Ecto neural progenitor cell (in vitro differentiated cells): ENCODE results near the gene MED8.
A peak's percentile ranks its signal among the peaks of the same experiment; 100 is the strongest.
"Not testable (repeated sequence)": the region's sequence is repeated elsewhere in the genome, so short reads cannot be mapped to it uniquely, and the experiment has no call there.

Experiments used
- DNase-seq: peaks from one replicate; pipeline ENCODE4 v3.0.0-alpha.2; 2018; ENCODE audit warnings: low spot score

The MED8 gene

GRCh38 chr1:43382027-43382779 lies 7.4 kb downstream of the MED8 start:
- DNase-seq, result peak; percentile 45

GRCh38 chr1:43381612-43382011 lies 8.0 kb downstream of the MED8 start:
- DNase-seq, result no peak

GRCh38 chr1:43379476-43379875 lies 10.1 kb downstream of the MED8 start:
- no peak for DNase-seq

- no peak for DNase-seq
Measured at GRCh38 chr1:43377831-43378230, 11.8 kb downstream of the MED8 start.

GRCh38 chr1:43376723-43377235 lies 12.8 kb downstream of the MED8 start:
- no peak for DNase-seq

GRCh38 chr1:43373066-43373940 lies 16.3 kb downstream of the MED8 start:
- DNase-seq, result no peak

- no peak for DNase-seq
Measured at GRCh38 chr1:43372172-43372571, 17.4 kb downstream of the MED8 start.

GRCh38 chr1:43370564-43370963 lies 19.0 kb downstream of the MED8 start:
- DNase-seq, result no peak

- DNase-seq, result not testable (repeated sequence)
Measured at GRCh38 chr1:43369779-43370178, 19.8 kb downstream of the MED8 start.

GRCh38 chr1:43368646-43369020 lies 21.0 kb downstream of the MED8 start:
- no peak for DNase-seq

- DNase-seq, result peak; percentile 95
Measured at GRCh38 chr1:43367904-43368645, 21.5 kb downstream of the MED8 start, which contains the start of gene ELOVL1. Gene ELOVL1 (minus strand): TSS chr1:43368011. CDS start chr1:43365609, 2,402 bp downstream.

- peak; percentile 63 for DNase-seq
Measured at GRCh38 chr1:43367026-43367903, 22.3 kb downstream of the MED8 start.

- no peak for DNase-seq
Measured at GRCh38 chr1:43366601-43367025, 23.0 kb downstream of the MED8 start.

GRCh38 chr1:43366179-43366578 lies 23.4 kb downstream of the MED8 start:
- DNase-seq, result peak; percentile 58

- no peak for DNase-seq
Measured at GRCh38 chr1:43365678-43366077, 23.9 kb downstream of the MED8 start.

GRCh38 chr1:43363935-43364525 lies 25.6 kb downstream of the MED8 start:
- DNase-seq, result no peak

- DNase-seq, result no peak
Measured at GRCh38 chr1:43363283-43363934, 26.2 kb downstream of the MED8 start.

- no peak for DNase-seq
Measured at GRCh38 chr1:43360616-43361015, 29.0 kb downstream of the MED8 start.

GRCh38 chr1:43359696-43360095 lies 29.9 kb downstream of the MED8 start:
- no peak for DNase-seq
